Fibroblast of lung (primary cell): Measurements from ENCODE around the gene F2R. TPM values are rescaled to one million over a fixed set of nuclear protein-coding genes. Genes with fewer than 3 reads are reported as not detected.

Source experiments
- DNase-seq, 2 donors: peaks; one replicate each; pipeline versions ENCODE4 v3.0.0 to v3.0.0-alpha.2; 2010; ENCODE audit warnings: low read depth in 2 of 2
- H2AFZ ChIP-seq: 2 replicates; pipeline ENCODE4 v1.5.1; 2012; ENCODE audit warnings: low read length, control low read depth, inconsistent platforms
- H3K27ac ChIP-seq: 2 replicates; pipeline ENCODE4 v1.5.1; 2011; ENCODE audit warnings: low read length, control low read depth; ENCODE audit not compliant: insufficient read depth
- H3K27me3 ChIP-seq: 2 replicates; pipeline ENCODE4 v1.5.1; 2011; ENCODE audit warnings: mild to moderate bottlenecking, low read length; ENCODE audit not compliant: control insufficient read depth, insufficient read depth
- H3K36me3 ChIP-seq: 2 replicates; pipeline ENCODE4 v1.5.1; 2011; ENCODE audit warnings: low read length; ENCODE audit not compliant: control insufficient read depth, insufficient read depth
- H3K4me1 ChIP-seq: 2 replicates; pipeline ENCODE4 v1.5.1; 2011; ENCODE audit warnings: low read length; ENCODE audit not compliant: control insufficient read depth, insufficient read depth; ENCODE audit errors: extremely low read depth
- H3K4me2 ChIP-seq: 2 replicates; pipeline ENCODE4 v1.5.1; 2011; ENCODE audit warnings: low read length, control low read depth; ENCODE audit not compliant: insufficient read depth; ENCODE audit errors: extremely low read depth
- H3K4me3 ChIP-seq, 4 experiments: fragments of 200-600 bp in 1 of 4; sonication (generic) in 1 of 4; replicated peaks in 1 of 4; 2 replicates each; pipeline ENCODE4 v1.5.1; 2011 to 2016; ENCODE audit warnings: low read length in 4 of 4, low read depth in 3 of 4, mild to moderate bottlenecking in 3 of 4, control low read depth in 2 of 4, inconsistent platforms in 1 of 4, mixed read lengths in 1 of 4; ENCODE audit not compliant: insufficient read depth in 1 of 4; ENCODE audit errors: control extremely low read depth in 1 of 4
- H3K79me2 ChIP-seq: 2 replicates; pipeline ENCODE4 v1.5.1; 2012; ENCODE audit warnings: mild to moderate bottlenecking, low read length, inconsistent platforms; ENCODE audit not compliant: control insufficient read depth, insufficient read depth
- H3K9ac ChIP-seq: 2 replicates; pipeline ENCODE4 v1.5.1; 2011; ENCODE audit warnings: mild to moderate bottlenecking, low read length, control low read depth; ENCODE audit not compliant: insufficient read depth
- H3K9me3 ChIP-seq: 2 replicates; pipeline ENCODE4 v1.5.1; 2012; ENCODE audit warnings: low read depth, low read length; ENCODE audit not compliant: control insufficient read depth, insufficient read depth
- H4K20me1 ChIP-seq: 2 replicates; pipeline ENCODE4 v1.5.1; 2011; ENCODE audit warnings: low read length; ENCODE audit not compliant: control insufficient read depth, insufficient read depth; ENCODE audit errors: extremely low read depth
- CTCF ChIP-seq, 2 donors: IDR thresholded peaks in 1 of 2; conservative IDR thresholded peaks in 1 of 2; 1 replicate in 1 of 2; 2 replicates in 1 of 2; pipeline ENCODE4 v1.5.1; 2011 to 2012; ENCODE audit warnings: low read length in 2 of 2, control low read depth in 1 of 2, inconsistent platforms in 1 of 2, low read depth in 1 of 2, mild to moderate bottlenecking in 1 of 2
- EZH2 ChIP-seq: IDR thresholded peaks from 2 replicates; pipeline ENCODE4 v1.5.1; 2012; ENCODE audit warnings: low read length, control low read depth, mild to moderate bottlenecking; ENCODE audit errors: missing control alignments
- polyA plus RNA-seq, 2 donors: library from polyadenylated mRNA; depleted of rRNA in 1 of 2; stranded (reverse) in 1 of 2; unstranded in 1 of 2; fragments of >200 nt; gene quantifications; 2 replicates each; pipeline ENCODE4 v1.2.1, GENCODE V29; 2011 to 2012; ENCODE audit warnings: missing spikeins in 1 of 2
- total RNA-seq: library from RNA; depleted of rRNA; stranded (reverse); fragments of >200 nt; gene quantifications from 2 replicates; pipeline ENCODE4 v1.2.1, GENCODE V29; 2014

Gene F2R
- total and polyA plus RNA-seq, 2 donors (not counting 1 experiment from before 2014, with no cell fraction given): 265 to 797 TPM

- Histone ChIP-seq H3K4me1 (peaks cover 17% of the 10 kb centered on the region), H2AFZ (peak overlapping the region; percentile 31), H3K79me2 (no peaks in the 10 kb centered on the region), H4K20me1 (no peaks in the 10 kb centered on the region), H3K4me2 (no peak overlapping the region), H3K27me3 (no peaks in the 10 kb centered on the region), H3K27ac (no peak overlapping the region), H3K36me3 (no peaks in the 10 kb centered on the region), H3K4me3 (no peak overlapping the region), H3K9me3 (no peaks in the 10 kb centered on the region), H3K9ac (no peak overlapping the region)
- TF ChIP-seq EZH2: no peak
- no peak for TF ChIP-seq CTCF (conservative IDR thresholded peaks at IDR 0.05 in 1 of 2, IDR thresholded peaks at IDR 0.05 in 1 of 2; ENCODE audit: low read depth in 1 of 2, low read length in 2 of 2)
- DNase-seq: no peak
Observed at GRCh38 chr5:76695346-76695745, 20.6 kb upstream of the F2R start.

- Histone ChIP-seq H3K9me3 (no peaks in the 10 kb centered on the region), H3K4me3 (no peak overlapping the region), H3K4me2 (peak overlapping the region; percentile 25), H3K27me3 (no peaks in the 10 kb centered on the region), H3K36me3 (no peaks in the 10 kb centered on the region), H2AFZ (peak overlapping the region; percentile 51), H3K4me1 (peaks cover 19% of the 10 kb centered on the region), H3K9ac (no peak overlapping the region), H4K20me1 (no peaks in the 10 kb centered on the region), H3K27ac (no peak overlapping the region), H3K79me2 (no peaks in the 10 kb centered on the region)
- DNase-seq: no peak
- no peak for TF ChIP-seq EZH2
- no peak for TF ChIP-seq CTCF (conservative IDR thresholded peaks at IDR 0.05 in 1 of 2, IDR thresholded peaks at IDR 0.05 in 1 of 2; ENCODE audit: low read depth in 1 of 2, low read length in 2 of 2)
Observed at GRCh38 chr5:76696251-76696650, 19.7 kb upstream of the F2R start.

GRCh38 chr5:76697670-76698069, 18.3 kb upstream of the F2R start:
- no peaks in the 10 kb centered on the region for H3K36me3 ChIP-seq
- H3K9ac ChIP-seq: no peak overlapping the region
- no peaks in the 10 kb centered on the region for H3K9me3 ChIP-seq
- H3K27ac ChIP-seq: no peak overlapping the region
- H3K27me3 ChIP-seq: no peaks in the 10 kb centered on the region
- no peak overlapping the region for H3K4me3 ChIP-seq
- H4K20me1 ChIP-seq: no peaks in the 10 kb centered on the region
- DNase-seq: no peak
- H3K4me2 ChIP-seq: no peak overlapping the region
- no peak overlapping the region for H2AFZ ChIP-seq
- H3K79me2 ChIP-seq: no peaks in the 10 kb centered on the region
- no peak for TF ChIP-seq EZH2
- TF ChIP-seq CTCF (conservative IDR thresholded peaks at IDR 0.05 in 1 of 2, IDR thresholded peaks at IDR 0.05 in 1 of 2; ENCODE audit: low read depth in 1 of 2, low read length in 2 of 2): no peak
- peaks cover 18% of the 10 kb centered on the region for H3K4me1 ChIP-seq
